Femur (tissue), 1 donor: ENCODE measurements around the gene GPR18.

Experiments
- DNase-seq: peaks from one replicate; pipeline ENCODE4 v3.0.0-alpha.2; 2017

The GPR18 gene

GRCh38 chr13:99258210-99258860 lies at the start of gene GPR18:
GPR18 (minus strand) TSS chr13:99258379; CDS start chr13:99255872, 2,507 bp downstream.
- no peak for DNase-seq

- no peak for DNase-seq
Observed at GRCh38 chr13:99307648-99308339, 49.6 kb upstream of the GPR18 start.

- DNase-seq = no peak
Observed at GRCh38 chr13:99307247-99307646, 49.1 kb upstream of the GPR18 start, which contains the start of gene GPR183. GPR183 (minus strand) TSS chr13:99307399; CDS start chr13:99296145, 11,254 bp downstream.

- no peak for DNase-seq
Observed at GRCh38 chr13:99305566-99305965, 47.4 kb upstream of the GPR18 start.

- DNase-seq = no peak
Observed at GRCh38 chr13:99305158-99305557, 47.0 kb upstream of the GPR18 start.

- no peak for DNase-seq
Observed at GRCh38 chr13:99304541-99304940, 46.4 kb upstream of the GPR18 start.

- DNase-seq = peak; percentile 50
Observed at GRCh38 chr13:99303863-99304521, 45.8 kb upstream of the GPR18 start.

GRCh38 chr13:99302637-99303505 lies 44.7 kb upstream of the GPR18 start:
- no peak for DNase-seq

- DNase-seq = no peak
Observed at GRCh38 chr13:99301913-99302636, 43.9 kb upstream of the GPR18 start.

GRCh38 chr13:99301056-99301838 lies 43.1 kb upstream of the GPR18 start:
- DNase-seq = no peak

- no peak for DNase-seq
Observed at GRCh38 chr13:99299920-99300341, 41.8 kb upstream of the GPR18 start.

GRCh38 chr13:99299256-99299919 lies 41.2 kb upstream of the GPR18 start:
- DNase-seq = no peak

- DNase-seq = no peak
Observed at GRCh38 chr13:99298056-99298455, 39.9 kb upstream of the GPR18 start.

- no peak for DNase-seq
Observed at GRCh38 chr13:99297331-99297730, 39.2 kb upstream of the GPR18 start.

GRCh38 chr13:99296398-99296797 lies 38.2 kb upstream of the GPR18 start:
- no peak for DNase-seq

- no peak for DNase-seq
Observed at GRCh38 chr13:99295488-99296252, 37.5 kb upstream of the GPR18 start.

- no peak for DNase-seq
Observed at GRCh38 chr13:99294958-99295357, 36.8 kb upstream of the GPR18 start.

GRCh38 chr13:99294198-99294597 lies 36.0 kb upstream of the GPR18 start:
- no peak for DNase-seq

- DNase-seq = no peak
Observed at GRCh38 chr13:99293178-99293577, 35.0 kb upstream of the GPR18 start.

GRCh38 chr13:99290894-99291293 lies 32.7 kb upstream of the GPR18 start:
- no peak for DNase-seq
